Measurements from ENCODE around the gene AP1AR. TPM values are rescaled to one million over a fixed set of nuclear protein-coding genes. Genes with fewer than 3 reads are reported as not detected.

Gene AP1AR
- total and polyA plus RNA-seq, 2 of the 8 experiments (the other 6 are each of a cell fraction or from before 2014, with no cell fraction given) = 5.3 to 27.7 TPM

DNA sequence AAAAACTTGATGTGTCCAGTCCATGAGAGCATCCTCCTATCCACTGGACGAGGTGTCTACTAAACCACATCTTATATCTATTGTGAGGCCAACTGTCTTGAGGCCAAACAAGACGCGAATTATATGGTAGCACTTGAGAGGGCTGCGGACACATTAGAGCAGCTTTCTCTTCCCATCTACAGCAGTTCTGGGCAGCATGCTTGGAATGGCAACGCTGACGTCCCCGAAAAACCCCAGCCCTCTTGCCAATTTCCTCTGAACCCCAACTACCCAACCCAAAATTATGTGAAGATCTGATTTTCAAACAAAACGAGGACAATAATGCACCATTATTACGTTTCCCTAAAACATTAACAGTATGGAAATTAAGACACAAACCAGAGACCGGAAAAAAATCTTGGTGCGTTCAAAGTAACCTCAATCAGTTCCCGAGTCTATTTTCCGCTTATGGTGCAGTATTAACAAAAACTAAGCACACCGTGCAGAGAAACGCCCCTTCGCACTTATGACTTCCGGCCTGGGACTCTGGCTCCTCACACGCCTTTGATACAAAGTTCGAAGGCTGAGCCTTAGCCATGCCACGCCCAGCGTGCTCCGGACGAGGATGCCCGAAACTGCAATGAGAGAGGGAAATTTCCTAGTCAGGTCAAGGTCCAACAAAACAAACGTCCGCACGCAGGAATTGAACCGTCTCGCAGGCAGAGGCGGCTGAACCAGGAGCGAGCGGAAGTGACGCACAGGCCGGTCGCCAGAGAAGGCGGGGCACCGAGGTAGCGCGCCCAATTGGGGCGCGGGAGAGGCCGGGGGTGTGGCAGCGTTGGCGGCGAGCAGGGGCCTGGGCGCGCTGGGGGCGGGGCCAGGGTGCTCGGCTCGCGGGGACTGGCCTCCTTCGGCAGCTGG, 458 bp upstream of the AP1AR start (continued):
- TF ChIP-seq, protein P1, sequence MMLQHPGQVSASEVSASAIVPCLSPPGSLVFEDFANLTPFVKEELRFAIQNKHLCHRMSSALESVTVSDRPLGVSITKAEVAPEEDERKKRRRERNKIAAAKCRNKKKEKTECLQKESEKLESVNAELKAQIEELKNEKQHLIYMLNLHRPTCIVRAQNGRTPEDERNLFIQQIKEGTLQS (IDR thresholded peaks at IDR 0.05; ENCODE audit: insufficient read depth, low read depth, low read length) = no peak
- TF ChIP-seq RAD21 (IDR thresholded peaks at IDR 0.05 in 1 of 2, conservative IDR thresholded peaks at IDR 0.05 in 1 of 2; ENCODE audit: low read depth in 2 of 2, low read length in 2 of 2) (no peak), GTF2F1 (IDR thresholded peaks at IDR 0.05; ENCODE audit: borderline replicate concordance, low read depth, low read length) (no peak), POLR2AphosphoS5 (IDR thresholded peaks at IDR 0.05; ENCODE audit: low read depth, low read length) (no peak), CREB1 (IDR thresholded peaks at IDR 0.05) (peak; percentile 91), CHD1 (IDR thresholded peaks at IDR 0.05; ENCODE audit: low read depth, low read length) (no peak; the same call in 1 of the 2 replicates), BCL11A (IDR thresholded peaks at IDR 0.05; ENCODE audit: low read depth in 2 of 2, low read length in 2 of 2) (no peak), EP300 (IDR thresholded peaks at IDR 0.05; ENCODE audit: borderline replicate concordance in 1 of 2, low read depth in 2 of 2, low read length in 2 of 2) (peak in 1 of 2 experiments; percentile 6; a peak in 1 of 3 replicates), BACH1 (IDR thresholded peaks at IDR 0.05; ENCODE audit: low read length) (no peak; the same call in 1 of the 2 replicates), CEBPB (IDR thresholded peaks at IDR 0.05; ENCODE audit: low read depth, low read length) (0 out of 2 replicates have a peak, but pooled peaks have one; percentile 16), MAFK (IDR thresholded peaks at IDR 0.05; ENCODE audit: low read depth, low read length) (no peak)
- TF ChIP-seq, protein P2, sequence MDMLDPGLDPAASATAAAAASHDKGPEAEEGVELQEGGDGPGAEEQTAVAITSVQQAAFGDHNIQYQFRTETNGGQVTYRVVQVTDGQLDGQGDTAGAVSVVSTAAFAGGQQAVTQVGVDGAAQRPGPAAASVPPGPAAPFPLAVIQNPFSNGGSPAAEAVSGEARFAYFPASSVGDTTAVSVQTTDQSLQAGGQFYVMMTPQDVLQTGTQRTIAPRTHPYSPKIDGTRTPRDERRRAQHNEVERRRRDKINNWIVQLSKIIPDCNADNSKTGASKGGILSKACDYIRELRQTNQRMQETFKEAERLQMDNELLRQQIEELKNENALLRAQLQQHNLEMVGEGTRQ (IDR thresholded peaks at IDR 0.05; ENCODE audit: low read length) = no peak
